Fibroblast of mammary gland (primary cell): ENCODE measurements around the gene RFNG.

Source experiments
- DNase-seq: peaks from one replicate; pipeline ENCODE4 v3.0.0-alpha.2; 2010; ENCODE audit warnings: low read depth
- H3K4me3 ChIP-seq: 2 replicates; pipeline ENCODE4 v1.5.1; 2011; ENCODE audit warnings: low read depth, mild to moderate bottlenecking, low read length, moderate library complexity; ENCODE audit not compliant: control insufficient read depth
- TF ChIP-seq, protein P1 (sequence below): conservative IDR thresholded peaks from 2 replicates; pipeline ENCODE4 v1.5.1; 2011; ENCODE audit warnings: low read depth, low read length, inconsistent platforms; ENCODE audit not compliant: control insufficient read depth, insufficient read depth

The RFNG gene

GRCh38 chr17:82050761-82051641, 610 bp downstream of the RFNG start:
- H3K4me3 ChIP-seq: peak overlapping the region; percentile 50
- DNase-seq: no peak
- TF ChIP-seq, protein P1, sequence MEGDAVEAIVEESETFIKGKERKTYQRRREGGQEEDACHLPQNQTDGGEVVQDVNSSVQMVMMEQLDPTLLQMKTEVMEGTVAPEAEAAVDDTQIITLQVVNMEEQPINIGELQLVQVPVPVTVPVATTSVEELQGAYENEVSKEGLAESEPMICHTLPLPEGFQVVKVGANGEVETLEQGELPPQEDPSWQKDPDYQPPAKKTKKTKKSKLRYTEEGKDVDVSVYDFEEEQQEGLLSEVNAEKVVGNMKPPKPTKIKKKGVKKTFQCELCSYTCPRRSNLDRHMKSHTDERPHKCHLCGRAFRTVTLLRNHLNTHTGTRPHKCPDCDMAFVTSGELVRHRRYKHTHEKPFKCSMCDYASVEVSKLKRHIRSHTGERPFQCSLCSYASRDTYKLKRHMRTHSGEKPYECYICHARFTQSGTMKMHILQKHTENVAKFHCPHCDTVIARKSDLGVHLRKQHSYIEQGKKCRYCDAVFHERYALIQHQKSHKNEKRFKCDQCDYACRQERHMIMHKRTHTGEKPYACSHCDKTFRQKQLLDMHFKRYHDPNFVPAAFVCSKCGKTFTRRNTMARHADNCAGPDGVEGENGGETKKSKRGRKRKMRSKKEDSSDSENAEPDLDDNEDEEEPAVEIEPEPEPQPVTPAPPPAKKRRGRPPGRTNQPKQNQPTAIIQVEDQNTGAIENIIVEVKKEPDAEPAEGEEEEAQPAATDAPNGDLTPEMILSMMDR: no peak

DNA sequence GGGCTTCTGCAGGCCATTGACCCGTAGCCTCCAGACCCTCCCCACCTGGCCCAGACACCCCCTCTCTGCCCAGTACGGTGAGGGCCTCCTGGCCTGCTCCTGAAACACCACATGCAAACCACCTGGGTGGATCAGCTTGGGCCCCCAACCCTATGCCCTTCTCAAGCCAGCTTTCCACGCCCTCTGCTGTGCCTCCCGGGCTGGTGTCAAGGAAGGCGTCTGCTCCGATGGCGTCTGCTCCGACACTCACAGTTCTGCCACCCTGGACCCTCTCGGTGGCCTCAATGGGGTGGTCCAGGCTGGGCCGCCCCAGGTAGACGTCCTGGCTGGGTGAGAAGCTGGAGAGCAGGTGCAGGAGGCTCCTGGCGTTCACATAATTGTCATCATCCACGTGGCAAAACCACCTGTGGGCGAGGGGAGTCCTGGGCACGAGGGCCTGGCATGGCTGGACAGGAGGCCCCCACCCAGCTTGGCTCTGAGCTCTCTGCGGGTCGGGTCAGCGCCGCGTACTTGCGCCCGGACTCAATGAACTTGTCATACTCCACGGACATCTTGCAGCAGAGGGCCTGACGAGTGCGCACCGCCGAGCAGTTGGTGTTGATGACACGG, 1.4 kb downstream of the RFNG start:
- H3K4me3 ChIP-seq: peak overlapping the region; percentile 50
- TF ChIP-seq, protein P1: no peak
- DNase-seq: no peak

DNA sequence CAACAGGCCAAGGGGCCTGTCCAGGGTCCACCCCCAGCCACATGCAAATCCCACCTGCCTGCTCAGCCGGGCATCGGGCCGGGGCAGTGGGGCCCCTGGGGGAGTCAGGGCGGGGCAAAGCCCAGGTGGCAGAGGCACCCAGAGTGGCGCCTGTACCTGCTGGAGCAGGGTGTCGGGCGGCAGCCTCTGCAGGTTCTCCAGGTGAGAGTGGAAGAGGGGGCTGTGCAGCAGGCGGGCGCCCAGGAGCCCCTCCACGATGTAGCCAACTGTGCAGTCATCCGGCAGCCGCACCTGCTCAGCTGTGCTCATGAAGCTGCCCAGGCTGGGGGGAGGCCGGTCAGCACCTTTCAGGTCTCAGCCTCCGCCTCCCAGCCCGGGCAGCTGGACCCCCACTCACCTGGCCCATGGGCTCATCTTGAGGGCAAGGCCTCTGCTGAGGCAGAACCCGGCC, 2.1 kb downstream of the RFNG start:
- no peak overlapping the region for H3K4me3 ChIP-seq
- TF ChIP-seq, protein P1: no peak
- DNase-seq: no peak

GRCh38 chr17:82049106-82049505, 2.5 kb downstream of the RFNG start:
- no peak for DNase-seq
- H3K4me3 ChIP-seq: no peak overlapping the region
- TF ChIP-seq, protein P1: no peak

DNA sequence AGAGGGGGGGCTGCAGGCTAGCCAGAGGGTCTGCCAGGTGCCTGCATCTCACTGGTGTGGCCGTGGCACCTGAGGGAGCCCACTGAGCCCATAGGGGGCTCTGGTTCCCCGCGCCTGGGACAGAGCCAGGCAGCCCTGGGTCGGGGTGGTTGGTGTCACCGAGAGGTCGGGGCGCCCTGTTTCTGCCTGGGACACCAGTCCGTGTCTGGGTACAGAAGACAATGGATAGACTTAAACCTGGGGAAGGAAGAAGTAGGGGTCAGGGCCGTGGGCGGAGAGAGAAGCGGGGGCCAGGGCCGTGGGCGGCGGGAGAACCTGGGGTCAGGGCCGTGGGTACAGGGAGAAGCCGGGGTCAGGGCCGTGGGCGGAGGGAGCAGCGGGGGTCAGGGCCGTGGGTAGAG, 3.0 kb downstream of the RFNG start:
- H3K4me3 ChIP-seq: no peak overlapping the region
- TF ChIP-seq, protein P1: no peak
- DNase-seq: no peak

DNA sequence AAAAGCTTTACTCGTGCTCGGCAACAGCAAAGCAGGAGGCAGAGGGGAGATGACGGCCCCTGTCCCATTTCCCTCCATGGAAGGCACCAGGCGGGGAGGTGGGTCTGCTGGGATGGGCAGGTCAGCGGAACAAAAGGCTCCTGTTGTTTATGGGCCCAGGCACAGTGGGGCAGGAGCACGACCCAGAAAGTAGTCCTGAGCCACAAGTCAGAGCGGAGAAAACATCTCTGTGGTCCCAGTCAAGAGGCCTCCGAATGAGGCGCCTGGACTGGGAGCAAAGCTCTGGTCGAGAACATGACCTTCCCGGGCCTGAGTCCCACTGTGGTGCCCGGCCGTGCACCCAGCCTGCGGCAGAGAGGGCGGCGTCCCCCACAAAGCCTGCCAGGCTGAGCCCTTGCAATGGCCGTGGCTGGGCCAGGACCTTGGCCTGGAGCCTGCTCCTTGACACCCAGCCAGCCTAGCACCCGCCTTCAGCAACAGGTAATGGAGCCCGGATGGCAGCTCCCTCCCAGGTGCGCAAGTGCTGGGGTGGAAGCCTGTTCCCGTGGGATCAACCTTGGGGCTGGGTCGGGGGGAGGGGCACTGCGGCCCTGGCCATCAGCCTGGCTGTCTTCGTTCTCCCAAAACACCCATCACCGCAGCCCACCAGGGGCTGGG, 3.6 kb downstream of the RFNG start:
- DNase-seq: no peak
- TF ChIP-seq, protein P1: no peak
- H3K4me3 ChIP-seq: no peak overlapping the region
